ENCODE measurements around the gene LMBRD2. TPM values are rescaled to one million over a fixed set of nuclear protein-coding genes. Genes with fewer than 3 reads are reported as not detected.

LMBRD2 gene
- total RNA-seq, 2 donors from 2014 or later = 5.9 to 10.7 TPM

DNA sequence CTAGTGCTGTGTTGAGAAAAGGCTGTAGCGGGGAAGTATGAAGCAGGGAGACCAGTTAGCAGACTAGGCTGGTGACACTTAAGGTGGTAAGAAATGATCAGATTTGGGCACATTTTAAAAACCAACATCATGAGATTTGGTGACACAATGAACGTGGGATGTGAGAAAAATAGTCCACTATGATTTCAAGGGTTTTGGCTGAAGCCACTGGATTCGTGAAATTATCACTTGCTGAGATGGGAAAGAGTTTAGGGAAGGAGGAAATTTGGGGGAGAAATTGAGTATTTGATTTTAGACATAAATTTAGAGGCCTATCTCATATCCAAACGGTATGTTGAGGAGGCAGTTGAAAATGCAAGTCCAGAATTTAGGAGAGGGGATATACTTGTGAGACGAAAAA is 23.4 kb upstream of the LMBRD2 start:
- Mint-ChIP-seq H3K4me1 (peaks cover 3% of the 10 kb centered on the region), H3K4me3 (no peak overlapping the region), H3K27me3 (no peaks in the 10 kb centered on the region), H3K27ac (peak overlapping the region; percentile 76), H3K36me3 (ENCODE audit: low read depth) (peaks cover 13% of the 10 kb centered on the region)
- no peaks in the 10 kb centered on the region for H3K9me3 ChIP-seq (ENCODE audit: control insufficient read depth, low read length, poor library complexity, severe bottlenecking)
- DNase-seq = no peak
- ATAC-seq = no peak

DNA sequence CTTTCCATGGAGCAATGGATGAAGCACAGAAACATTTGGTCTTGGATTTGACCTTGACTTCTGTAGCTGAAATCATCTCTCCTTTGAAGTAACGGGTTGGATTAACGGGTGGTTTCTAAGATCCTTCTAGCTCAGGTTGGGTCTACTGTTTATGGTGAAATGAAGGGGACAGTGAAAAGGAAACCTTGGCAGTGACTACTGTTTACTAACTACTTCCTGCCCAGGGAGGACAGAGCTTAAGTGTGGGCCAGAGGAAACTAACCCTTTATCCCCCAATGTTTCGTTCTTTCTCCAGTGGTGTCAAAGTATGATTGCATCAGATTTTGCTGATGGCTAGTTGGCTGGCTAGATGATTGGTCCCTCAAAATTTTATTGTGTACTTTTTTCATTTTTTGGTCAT is 22.4 kb upstream of the LMBRD2 start:
- DNase-seq (no peak), ATAC-seq (no peak)
- Mint-ChIP-seq H3K27ac (peak overlapping the region; percentile 76), H3K27me3 (no peaks in the 10 kb centered on the region), H3K36me3 (ENCODE audit: low read depth) (peaks cover 11% of the 10 kb centered on the region), H3K4me3 (no peak overlapping the region), H3K4me1 (peaks cover 6% of the 10 kb centered on the region)
- no peaks in the 10 kb centered on the region for H3K9me3 ChIP-seq (ENCODE audit: control insufficient read depth, low read length, poor library complexity, severe bottlenecking)

DNA sequence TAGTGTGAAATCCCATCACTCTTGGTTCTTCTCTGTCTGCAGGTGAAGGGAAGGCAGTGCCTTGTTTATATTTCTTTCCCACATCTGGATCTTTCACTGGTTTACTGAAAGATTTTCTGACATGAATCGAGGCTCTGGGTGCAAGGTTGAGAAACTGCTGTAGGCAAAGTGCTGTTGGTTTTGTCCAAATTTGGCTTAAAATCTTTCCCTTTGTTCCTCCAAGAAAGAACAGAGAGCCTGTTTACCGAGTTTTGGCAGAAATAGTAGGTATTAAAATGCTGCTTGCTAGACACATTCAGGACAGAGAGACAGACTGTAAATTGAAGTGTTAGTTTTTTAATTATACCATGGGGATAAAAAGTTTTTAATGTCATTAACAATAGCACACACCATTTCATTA is 21.7 kb upstream of the LMBRD2 start:
- DNase-seq = no peak
- no peak overlapping the region for H3K4me3 Mint-ChIP-seq
- no peak overlapping the region for H3K27ac Mint-ChIP-seq
- peaks cover 11% of the 10 kb centered on the region for H3K36me3 Mint-ChIP-seq (ENCODE audit: low read depth)
- H3K4me1 Mint-ChIP-seq = peaks cover 11% of the 10 kb centered on the region
- H3K9me3 ChIP-seq (ENCODE audit: control insufficient read depth, low read length, poor library complexity, severe bottlenecking) = no peaks in the 10 kb centered on the region
- no peak for ATAC-seq
- H3K27me3 Mint-ChIP-seq = no peaks in the 10 kb centered on the region

DNA sequence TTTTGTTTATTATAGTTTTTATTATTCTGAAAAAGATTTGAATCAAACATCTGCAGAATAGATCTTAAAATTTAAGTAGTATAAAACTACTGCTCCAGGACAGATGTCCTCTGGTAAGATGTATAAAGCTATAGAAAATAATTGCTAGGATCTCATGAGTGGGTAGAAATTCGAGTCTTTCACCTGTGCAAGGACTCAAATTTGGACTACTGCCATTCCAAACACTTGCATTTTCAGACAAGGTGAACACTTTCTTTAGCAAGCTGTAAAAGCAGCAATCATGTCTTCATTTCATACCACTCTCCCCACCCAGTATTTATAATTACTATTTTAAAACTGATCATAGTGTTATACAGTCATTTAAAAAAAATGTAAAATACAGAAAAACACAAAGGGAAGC is 20.9 kb upstream of the LMBRD2 start:
- H3K4me3 Mint-ChIP-seq = no peak overlapping the region
- H3K27me3 Mint-ChIP-seq = no peaks in the 10 kb centered on the region
- peaks cover 13% of the 10 kb centered on the region for H3K36me3 Mint-ChIP-seq (ENCODE audit: low read depth)
- H3K4me1 Mint-ChIP-seq = peaks cover 19% of the 10 kb centered on the region
- no peaks in the 10 kb centered on the region for H3K9me3 ChIP-seq (ENCODE audit: control insufficient read depth, low read length, poor library complexity, severe bottlenecking)
- ATAC-seq (no peak), DNase-seq (no peak)
- no peak overlapping the region for H3K27ac Mint-ChIP-seq

DNA sequence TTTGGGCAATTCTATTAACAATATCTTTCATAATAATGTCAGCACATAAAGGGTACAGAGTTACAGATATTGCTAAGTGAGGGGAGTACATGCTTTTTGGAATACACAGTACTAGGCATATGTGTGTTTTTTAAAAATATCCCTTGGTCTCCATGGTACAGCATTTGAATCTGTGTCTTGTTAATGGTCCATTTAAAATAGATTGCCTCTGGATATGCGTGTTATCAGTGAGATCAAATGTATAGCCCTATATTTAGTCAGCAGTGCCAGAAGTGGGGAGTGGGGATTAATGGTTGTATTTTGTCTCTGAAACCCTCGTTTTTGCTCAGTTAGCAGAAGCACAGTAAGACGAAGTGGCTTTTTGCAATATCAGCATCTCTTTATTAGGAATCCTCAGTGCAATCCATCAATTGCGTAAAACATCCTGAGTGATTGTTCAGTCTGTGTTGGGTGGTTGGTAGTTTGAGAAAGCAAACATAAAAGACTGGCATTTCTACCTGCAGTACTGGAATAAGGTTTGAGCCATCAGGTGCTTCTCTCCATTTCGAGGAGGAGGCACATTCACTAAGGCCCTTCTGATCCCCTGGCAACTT is 19.2 kb upstream of the LMBRD2 start:
- peaks cover 17% of the 10 kb centered on the region for H3K36me3 Mint-ChIP-seq (ENCODE audit: low read depth)
- DNase-seq (no peak), ATAC-seq (no peak)
- no peak overlapping the region for H3K4me3 Mint-ChIP-seq
- peaks cover 22% of the 10 kb centered on the region for H3K4me1 Mint-ChIP-seq
- no peaks in the 10 kb centered on the region for H3K27me3 Mint-ChIP-seq
- no peaks in the 10 kb centered on the region for H3K9me3 ChIP-seq (ENCODE audit: control insufficient read depth, low read length, poor library complexity, severe bottlenecking)
- no peak overlapping the region for H3K27ac Mint-ChIP-seq

DNA sequence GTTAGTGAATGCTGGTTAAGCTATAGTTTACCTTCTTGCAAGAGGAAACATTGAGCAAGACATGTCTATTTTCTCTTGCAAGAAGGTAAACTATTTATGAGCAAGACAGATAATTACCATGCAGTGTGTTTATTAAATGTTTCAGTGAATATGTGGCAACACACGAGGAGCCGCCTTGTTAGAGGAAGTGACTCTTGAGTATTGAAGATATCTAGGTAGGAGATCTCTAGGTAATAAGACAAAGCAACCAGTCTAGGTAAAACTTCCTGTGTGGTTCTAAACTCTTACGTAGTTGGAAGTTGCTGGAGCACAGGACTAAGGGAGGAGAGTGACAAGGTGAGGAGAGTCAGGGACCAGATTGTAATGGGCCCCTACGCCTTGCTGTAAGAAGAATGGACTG is 17.1 kb upstream of the LMBRD2 start:
- ATAC-seq = peak; percentile 81
- peak overlapping the region; percentile 84 for H3K27ac Mint-ChIP-seq
- no peaks in the 10 kb centered on the region for H3K9me3 ChIP-seq (ENCODE audit: control insufficient read depth, low read length, poor library complexity, severe bottlenecking)
- H3K4me1 Mint-ChIP-seq = peaks cover 21% of the 10 kb centered on the region
- H3K27me3 Mint-ChIP-seq = no peaks in the 10 kb centered on the region
- H3K4me3 Mint-ChIP-seq = no peak overlapping the region
- no peak for DNase-seq
- peaks cover 6% of the 10 kb centered on the region for H3K36me3 Mint-ChIP-seq (ENCODE audit: low read depth)

DNA sequence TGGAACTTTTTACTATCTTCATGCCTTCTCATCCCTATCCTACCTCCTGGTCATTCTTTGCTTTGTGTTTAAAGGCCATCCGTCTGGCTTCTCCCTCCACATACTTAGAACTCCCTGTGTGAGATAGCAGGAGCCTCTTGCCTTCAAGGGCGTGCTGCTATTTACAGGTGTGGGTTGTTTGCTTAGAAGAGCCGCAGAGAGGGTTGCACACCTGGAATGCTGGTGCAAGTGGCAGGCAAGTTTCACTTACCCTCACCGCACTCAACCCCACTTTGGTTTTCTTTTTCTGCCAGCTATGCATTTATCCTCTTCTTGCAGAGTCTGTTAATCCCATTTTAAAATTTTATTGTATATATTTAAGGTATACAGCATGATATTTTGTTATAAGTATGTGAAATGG is 12.8 kb upstream of the LMBRD2 start:
- no peaks in the 10 kb centered on the region for H3K9me3 ChIP-seq (ENCODE audit: control insufficient read depth, low read length, poor library complexity, severe bottlenecking)
- Mint-ChIP-seq H3K27me3 (no peaks in the 10 kb centered on the region), H3K4me1 (peaks cover 29% of the 10 kb centered on the region), H3K27ac (no peak overlapping the region), H3K4me3 (no peak overlapping the region), H3K36me3 (ENCODE audit: low read depth) (peaks cover 16% of the 10 kb centered on the region)
- DNase-seq = no peak
- ATAC-seq = no peak

DNA sequence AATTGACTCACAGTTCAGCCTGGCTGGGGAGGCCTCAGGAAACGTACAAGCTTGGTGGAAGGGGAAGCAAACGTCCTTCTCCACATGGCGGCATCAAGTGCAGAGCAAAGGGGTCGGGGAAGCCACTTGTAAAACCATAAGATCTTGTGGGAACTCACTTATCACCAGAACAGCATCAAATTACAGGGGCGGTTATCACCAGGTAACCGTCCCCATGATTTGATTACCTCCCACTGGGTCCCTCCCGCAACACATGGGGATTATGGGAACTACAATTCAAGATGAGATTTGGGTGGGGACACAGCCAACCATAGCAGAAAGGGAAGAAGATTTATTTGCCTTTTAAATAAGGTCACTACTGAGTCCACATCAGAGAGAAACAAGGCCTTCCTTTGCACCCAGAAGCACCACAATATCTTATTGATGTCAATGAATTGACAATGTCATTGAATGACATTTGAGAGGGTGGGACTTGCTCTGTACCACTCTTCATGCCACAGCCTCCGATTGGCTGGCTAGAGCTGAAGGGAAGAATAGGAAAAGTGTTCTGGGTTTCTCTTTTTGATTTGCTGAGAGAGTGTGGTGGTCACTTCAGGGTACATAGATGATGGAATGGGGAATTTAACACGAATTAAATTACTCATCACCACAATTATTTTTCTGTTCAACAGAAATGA is 11.3 kb upstream of the LMBRD2 start:
- no peak for ATAC-seq
- Mint-ChIP-seq H3K27me3 (no peaks in the 10 kb centered on the region), H3K4me1 (peaks cover 26% of the 10 kb centered on the region), H3K36me3 (ENCODE audit: low read depth) (peaks cover 16% of the 10 kb centered on the region), H3K4me3 (no peak overlapping the region), H3K27ac (no peak overlapping the region)
- H3K9me3 ChIP-seq (ENCODE audit: control insufficient read depth, low read length, poor library complexity, severe bottlenecking) = no peaks in the 10 kb centered on the region
- DNase-seq = no peak

DNA sequence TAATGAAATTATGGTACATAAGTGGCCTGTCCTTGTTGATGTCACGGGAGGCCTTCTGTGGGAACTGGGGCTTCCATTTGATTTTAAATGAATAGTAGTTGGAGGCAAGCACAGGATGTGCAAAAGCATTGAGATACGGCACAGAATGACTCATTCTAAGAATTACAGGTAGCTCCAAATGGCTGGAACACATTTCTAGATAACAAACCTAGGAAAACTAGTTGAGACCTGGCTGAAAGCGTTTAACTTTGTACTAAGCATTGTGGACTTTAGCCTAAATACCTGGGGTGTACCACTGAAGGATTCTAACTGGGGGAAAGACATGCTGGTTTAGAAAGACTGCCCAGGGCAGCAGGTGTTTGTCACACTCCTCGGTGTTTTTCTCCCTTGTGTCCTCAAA is 9.7 kb upstream of the LMBRD2 start:
- Mint-ChIP-seq H3K4me1 (peaks cover 24% of the 10 kb centered on the region), H3K27ac (no peak overlapping the region), H3K36me3 (ENCODE audit: low read depth) (peaks cover 10% of the 10 kb centered on the region), H3K4me3 (no peak overlapping the region), H3K27me3 (no peaks in the 10 kb centered on the region)
- DNase-seq (no peak), ATAC-seq (no peak)
- H3K9me3 ChIP-seq (ENCODE audit: control insufficient read depth, low read length, poor library complexity, severe bottlenecking) = no peaks in the 10 kb centered on the region

DNA sequence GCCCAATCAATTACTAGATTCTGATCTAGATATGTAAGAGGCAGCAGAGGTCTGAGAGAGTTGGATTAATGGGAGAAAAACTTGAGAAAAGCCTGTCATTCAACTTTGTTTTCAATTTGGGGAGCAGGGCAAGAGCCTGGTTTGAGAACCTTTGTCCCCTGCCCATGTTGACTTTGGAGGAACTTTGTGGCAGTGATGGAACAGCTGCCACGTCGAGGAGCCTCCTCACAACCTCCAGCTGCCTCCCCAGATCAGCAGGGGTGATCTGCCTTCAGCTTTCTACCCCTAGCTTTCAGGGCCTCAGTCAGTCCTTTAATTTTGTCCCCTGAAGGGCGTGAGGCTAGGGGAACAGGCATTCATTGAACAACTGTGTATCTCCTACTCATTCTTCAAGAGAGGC is 8.9 kb upstream of the LMBRD2 start:
- no peak overlapping the region for H3K27ac Mint-ChIP-seq
- H3K9me3 ChIP-seq (ENCODE audit: control insufficient read depth, low read length, poor library complexity, severe bottlenecking) = no peaks in the 10 kb centered on the region
- H3K4me3 Mint-ChIP-seq = no peak overlapping the region
- no peak for DNase-seq
- H3K36me3 Mint-ChIP-seq (ENCODE audit: low read depth) = peaks cover 10% of the 10 kb centered on the region
- no peaks in the 10 kb centered on the region for H3K27me3 Mint-ChIP-seq
- ATAC-seq = no peak
- H3K4me1 Mint-ChIP-seq = peaks cover 24% of the 10 kb centered on the region

DNA sequence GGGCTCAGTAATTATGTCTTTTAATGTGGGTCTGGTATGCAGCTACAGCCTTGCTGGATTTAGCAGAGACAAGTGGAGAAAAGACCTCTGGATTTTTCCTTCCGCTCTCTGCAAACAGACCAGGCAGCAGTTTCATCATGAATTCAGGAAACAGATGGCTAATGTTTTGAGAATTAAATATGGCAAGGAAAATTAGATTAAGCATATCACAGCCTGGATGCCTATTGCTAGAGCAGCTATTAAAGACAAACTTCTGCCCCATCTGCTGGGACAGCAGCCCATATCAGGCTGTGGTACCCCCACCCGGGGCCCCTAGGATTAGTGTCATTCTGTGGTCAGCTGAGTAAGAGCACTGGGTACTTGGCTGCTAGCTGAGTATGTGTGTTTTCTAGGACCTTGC is 6.5 kb upstream of the LMBRD2 start:
- DNase-seq (no peak), ATAC-seq (no peak)
- H3K27me3 Mint-ChIP-seq = no peaks in the 10 kb centered on the region
- peaks cover 30% of the 10 kb centered on the region for H3K4me1 Mint-ChIP-seq
- no peak overlapping the region for H3K27ac Mint-ChIP-seq
- no peaks in the 10 kb centered on the region for H3K9me3 ChIP-seq (ENCODE audit: control insufficient read depth, low read length, poor library complexity, severe bottlenecking)
- H3K36me3 Mint-ChIP-seq (ENCODE audit: low read depth) = peaks cover 13% of the 10 kb centered on the region
- no peak overlapping the region for H3K4me3 Mint-ChIP-seq

DNA sequence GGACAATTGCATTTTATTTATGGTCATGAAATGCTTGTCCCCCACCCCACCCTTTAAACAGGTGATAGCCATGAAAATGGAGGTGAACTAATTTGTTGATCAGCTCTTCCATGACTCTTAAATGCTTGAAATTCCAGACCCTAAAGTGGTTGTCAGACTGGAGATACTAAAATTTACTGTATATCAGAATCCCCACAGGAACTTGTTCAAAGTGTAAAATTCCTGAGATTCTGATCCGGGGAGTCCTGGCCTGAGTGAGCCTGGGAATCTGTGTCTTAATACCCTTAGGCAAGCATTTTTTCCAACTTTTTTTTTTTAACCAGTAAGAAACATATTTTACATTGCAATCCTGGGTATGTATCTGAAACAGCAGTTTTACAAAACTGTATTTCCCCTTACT is 4.9 kb upstream of the LMBRD2 start:
- peaks cover 7% of the 10 kb centered on the region for H3K36me3 Mint-ChIP-seq (ENCODE audit: low read depth)
- no peak for ATAC-seq
- peaks cover 35% of the 10 kb centered on the region for H3K4me1 Mint-ChIP-seq
- no peaks in the 10 kb centered on the region for H3K27me3 Mint-ChIP-seq
- H3K27ac Mint-ChIP-seq = no peak overlapping the region
- H3K9me3 ChIP-seq (ENCODE audit: control insufficient read depth, low read length, poor library complexity, severe bottlenecking) = no peaks in the 10 kb centered on the region
- H3K4me3 Mint-ChIP-seq = no peak overlapping the region
- DNase-seq = no peak

DNA sequence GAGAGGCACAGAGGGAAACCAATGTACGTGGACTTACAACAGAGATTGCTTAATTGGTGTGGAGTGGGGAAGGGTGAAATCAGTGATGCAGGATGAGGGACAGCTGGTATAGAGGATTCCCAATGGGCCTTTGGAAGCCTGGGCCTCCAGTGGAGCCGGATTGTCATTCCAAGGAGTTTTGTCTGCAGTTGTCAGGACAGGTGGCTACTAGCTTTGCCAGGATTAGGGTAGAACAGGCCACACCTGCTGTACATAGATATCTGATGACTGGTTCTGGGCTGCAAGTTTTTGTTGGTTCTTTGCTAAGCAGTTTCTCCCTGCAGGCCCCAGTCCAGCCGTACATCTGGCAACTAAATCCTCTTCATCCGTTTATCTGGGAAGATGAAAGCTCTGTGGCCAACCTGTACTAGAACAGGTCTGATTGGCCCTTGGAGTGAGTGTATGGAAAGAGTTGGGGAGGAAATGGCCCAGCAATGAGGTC is 4.5 kb upstream of the LMBRD2 start:
- Mint-ChIP-seq H3K27me3 (no peaks in the 10 kb centered on the region), H3K4me1 (peaks cover 35% of the 10 kb centered on the region), H3K36me3 (ENCODE audit: low read depth) (peaks cover 7% of the 10 kb centered on the region), H3K27ac (no peak overlapping the region), H3K4me3 (no peak overlapping the region)
- DNase-seq (no peak), ATAC-seq (no peak)
- H3K9me3 ChIP-seq (ENCODE audit: control insufficient read depth, low read length, poor library complexity, severe bottlenecking) = no peaks in the 10 kb centered on the region

DNA sequence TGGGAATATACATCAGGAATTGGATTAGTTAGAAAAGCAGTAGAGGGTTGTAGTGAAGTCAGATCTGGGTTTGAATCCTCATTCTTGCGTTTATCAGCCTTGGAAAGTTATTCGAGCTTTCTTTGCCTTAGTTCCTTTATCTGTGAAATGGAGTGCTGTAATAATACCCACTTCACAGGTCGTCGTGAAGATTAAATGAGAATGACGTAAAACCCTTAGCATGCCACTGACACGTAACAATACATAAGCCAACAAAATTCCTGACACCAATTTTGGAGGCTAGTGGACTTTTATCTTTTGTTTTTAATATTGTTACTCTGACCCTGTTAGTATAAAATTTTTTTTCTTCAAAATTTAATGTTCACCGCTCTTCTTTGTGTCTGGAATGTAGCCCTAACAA is 3.6 kb upstream of the LMBRD2 start:
- no peaks in the 10 kb centered on the region for H3K27me3 Mint-ChIP-seq
- H3K4me3 Mint-ChIP-seq = no peak overlapping the region
- H3K9me3 ChIP-seq (ENCODE audit: control insufficient read depth, low read length, poor library complexity, severe bottlenecking) = no peaks in the 10 kb centered on the region
- no peak overlapping the region for H3K27ac Mint-ChIP-seq
- peaks cover 44% of the 10 kb centered on the region for H3K4me1 Mint-ChIP-seq
- ATAC-seq (no peak), DNase-seq (no peak)
- H3K36me3 Mint-ChIP-seq (ENCODE audit: low read depth) = peaks cover 7% of the 10 kb centered on the region

Data from T-helper 17 cell (primary cell).